ENCODE results near the gene OTOF. TPM values are rescaled to one million over a fixed set of nuclear protein-coding genes. Genes with fewer than 3 reads are reported as not detected.

OTOF gene
- total and polyA plus RNA-seq, 2 experiments from 2014 or later, result 0.21 to 0.23 TPM

- peaks cover 6% of the 10 kb centered on the region for H3K27me3 Mint-ChIP-seq (ENCODE audit: insufficient read depth, low read depth, poor library complexity)
- no peak overlapping the region for H3K27ac Mint-ChIP-seq
- no peaks in the 10 kb centered on the region for H3K4me1 Mint-ChIP-seq
Observed at GRCh38 chr2:26511466-26511865, 33.5 kb upstream of the OTOF start.

More at GRCh38 chr2:26511466-26511865, 33.5 kb upstream of the OTOF start:
- Histone ChIP-seq H3K36me3 (ENCODE audit: insufficient read depth) (no peaks in the 10 kb centered on the region), H3K4me3 (no peak overlapping the region), H4K20me1 (replicated peaks; ENCODE audit: insufficient read depth) (no peaks in the 10 kb centered on the region), H3K79me2 (replicated peaks; ENCODE audit: insufficient read depth) (no peaks in the 10 kb centered on the region), H3K4me1 (ENCODE audit: insufficient read depth) (no peaks in the 10 kb centered on the region), H3K27ac (ENCODE audit: low read depth) (no peak overlapping the region), H3K27me3 (ENCODE audit: insufficient read depth) (no peaks in the 10 kb centered on the region), H3K9me2 (ENCODE audit: insufficient read depth) (no peaks in the 10 kb centered on the region), H2AFZ (no peak overlapping the region), H3K4me2 (no peak overlapping the region), H3F3A (replicated peaks; ENCODE audit: low read depth) (no peaks in the 10 kb centered on the region)
- DNase-seq (ENCODE audit: low spot score) (no peak), ATAC-seq (no peak)
- Mint-ChIP-seq H3K4me3 (no peak overlapping the region), H3K36me3 (ENCODE audit: low read depth) (no peaks in the 10 kb centered on the region), H3K9me3 (no peaks in the 10 kb centered on the region)
- TF ChIP-seq ZNF331 (CRISPR knock-in tag; IDR thresholded peaks at IDR 0.05; ENCODE audit: low read depth) (no peak), REST (IDR thresholded peaks at IDR 0.05; ENCODE audit: unreplicated experiment) (no peak), CTCF (conservative IDR thresholded peaks at IDR 0.05; ENCODE audit: low read depth in 2 of 2) (no peak), JUNB (IDR thresholded peaks at IDR 0.05; ENCODE audit: unreplicated experiment) (no peak), EZH2phosphoT487 (IDR thresholded peaks at IDR 0.05; ENCODE audit: unreplicated experiment) (no peak), CREB1 (CRISPR knock-in tag; IDR thresholded peaks at IDR 0.05; ENCODE audit: low read depth) (no peak), NANOG (IDR thresholded peaks at IDR 0.05; ENCODE audit: borderline replicate concordance) (no peak), STAT1 (IDR thresholded peaks at IDR 0.05; ENCODE audit: unreplicated experiment) (no peak), EZH2 (IDR thresholded peaks at IDR 0.05; ENCODE audit: low read depth, unreplicated experiment) (no peak), POLR2AphosphoS5 (IDR thresholded peaks at IDR 0.05; ENCODE audit: low read depth) (no peak), ZNF462 (CRISPR knock-in tag; IDR thresholded peaks at IDR 0.05) (no peak), ZNF114 (CRISPR knock-in tag; IDR thresholded peaks at IDR 0.05) (no peak), ETS1 (IDR thresholded peaks at IDR 0.05) (no peak)

Data from GM23338 (cell line).